Type B pancreatic cell (in vitro differentiated cells): ENCODE measurements around the gene B4GALT2. TPM values are rescaled to one million over a fixed set of nuclear protein-coding genes. Genes with fewer than 3 reads are reported as not detected.
A peak's percentile ranks its signal among the peaks of the same experiment; 100 is the strongest.

Experiments used
- DNase-seq: peaks from one replicate; pipeline ENCODE4 v3.0.0; 2021; ENCODE audit warnings: mixed read lengths; ENCODE audit not compliant: unreplicated experiment; ENCODE audit errors: extremely low spot score
- H3K27ac Mint-ChIP-seq: 2 replicates; pipeline ENCODE4 v1.8.0; 2021; ENCODE audit warnings: mild to moderate bottlenecking, mixed read lengths
- H3K27me3 Mint-ChIP-seq: 2 replicates; pipeline ENCODE4 v1.8.0; 2021; ENCODE audit warnings: mixed read lengths
- H3K36me3 Mint-ChIP-seq: 2 replicates; pipeline ENCODE4 v1.8.0; 2021; ENCODE audit warnings: mixed read lengths
- H3K4me1 Mint-ChIP-seq: one replicate; pipeline ENCODE4 v1.8.0; 2021; ENCODE audit warnings: mixed read lengths; ENCODE audit not compliant: unreplicated experiment
- H3K4me3 Mint-ChIP-seq: 2 replicates; pipeline ENCODE4 v1.8.0; 2021; ENCODE audit warnings: mild to moderate bottlenecking, mixed read lengths
- H3K9me3 Mint-ChIP-seq: 2 replicates; pipeline ENCODE4 v1.8.0; 2021; ENCODE audit warnings: mixed read lengths
- CTCF ChIP-seq: fragments of 200-600 bp; sonication (generic); conservative IDR thresholded peaks from 2 replicates; pipeline ENCODE4 v1.5.0; 2021; ENCODE audit warnings: antibody characterized with exemption, mild to moderate bottlenecking
- total RNA-seq: library from RNA; stranded (reverse); gene quantifications from 2 replicates; pipeline ENCODE4 v1.2.1, GENCODE V29; 2021; ENCODE audit warnings: low replicate concordance

The B4GALT2 gene
- total RNA-seq, 1 donor from 2014 or later = 54.8 TPM

- Mint-ChIP-seq H3K27ac (no peak overlapping the region), H3K36me3 (no peaks in the 10 kb centered on the region), H3K9me3 (no peaks in the 10 kb centered on the region), H3K27me3 (no peaks in the 10 kb centered on the region), H3K4me3 (peak overlapping the region; percentile 91), H3K4me1 (peaks cover 59% of the 10 kb centered on the region)
- TF ChIP-seq CTCF = no peak
- no peak for DNase-seq
Observed at GRCh38 chr1:44033041-44033575, 54.1 kb downstream of the B4GALT2 start.

GRCh38 chr1:44033756-44034155 is 54.7 kb downstream of the B4GALT2 start:
- no peak for TF ChIP-seq CTCF
- no peaks in the 10 kb centered on the region for H3K27me3 Mint-ChIP-seq
- H3K4me1 Mint-ChIP-seq = peaks cover 54% of the 10 kb centered on the region
- H3K27ac Mint-ChIP-seq = no peak overlapping the region
- no peaks in the 10 kb centered on the region for H3K36me3 Mint-ChIP-seq
- no peaks in the 10 kb centered on the region for H3K9me3 Mint-ChIP-seq
- DNase-seq = no peak
- no peak overlapping the region for H3K4me3 Mint-ChIP-seq

- Mint-ChIP-seq H3K27me3 (no peaks in the 10 kb centered on the region), H3K9me3 (no peaks in the 10 kb centered on the region), H3K4me1 (peaks cover 47% of the 10 kb centered on the region), H3K4me3 (no peak overlapping the region), H3K36me3 (no peaks in the 10 kb centered on the region), H3K27ac (no peak overlapping the region)
- no peak for TF ChIP-seq CTCF
- no peak for DNase-seq
Observed at GRCh38 chr1:44034423-44034822, 55.4 kb downstream of the B4GALT2 start.

DNA sequence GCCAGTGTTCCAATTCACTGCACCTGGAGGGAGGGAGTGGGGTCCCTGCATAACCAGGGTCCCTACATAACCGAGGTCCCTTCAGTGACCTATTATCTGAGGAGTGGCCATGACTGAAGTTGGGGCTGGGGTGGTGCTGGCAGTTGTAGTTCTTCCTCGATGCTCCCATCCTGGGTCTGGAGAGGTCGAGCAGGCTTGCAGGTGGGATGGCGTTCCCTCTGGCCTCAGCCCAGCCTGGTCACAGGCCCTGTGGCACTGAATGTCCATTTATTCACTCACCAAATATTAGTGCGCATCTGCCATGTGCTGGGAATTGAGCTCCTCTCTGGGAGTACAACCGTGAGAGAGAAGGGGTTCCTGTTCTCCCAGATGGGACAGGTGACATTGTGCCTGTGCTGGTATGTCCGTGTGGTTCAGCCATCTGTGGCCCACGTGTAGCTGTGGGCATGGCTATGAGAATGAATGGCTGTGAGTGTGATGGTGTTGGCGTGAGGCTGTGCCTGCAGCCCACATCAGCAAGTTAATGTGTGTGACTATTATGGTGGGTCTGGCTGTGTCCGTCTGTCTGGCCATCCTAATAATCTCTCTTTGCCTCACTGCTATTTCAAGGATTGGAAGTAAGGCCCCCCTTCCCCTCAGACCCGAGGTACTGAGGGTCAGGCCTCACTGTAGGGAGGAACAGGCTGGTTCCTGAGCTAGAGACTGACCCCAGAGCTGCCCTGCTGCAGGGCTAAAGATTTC is 56.1 kb downstream of the B4GALT2 start:
- H3K27ac Mint-ChIP-seq = peak overlapping the region; percentile 45
- no peaks in the 10 kb centered on the region for H3K27me3 Mint-ChIP-seq
- no peak for TF ChIP-seq CTCF
- no peaks in the 10 kb centered on the region for H3K9me3 Mint-ChIP-seq
- H3K4me3 Mint-ChIP-seq = no peak overlapping the region
- DNase-seq = no peak
- no peaks in the 10 kb centered on the region for H3K36me3 Mint-ChIP-seq
- H3K4me1 Mint-ChIP-seq = peaks cover 43% of the 10 kb centered on the region

DNA sequence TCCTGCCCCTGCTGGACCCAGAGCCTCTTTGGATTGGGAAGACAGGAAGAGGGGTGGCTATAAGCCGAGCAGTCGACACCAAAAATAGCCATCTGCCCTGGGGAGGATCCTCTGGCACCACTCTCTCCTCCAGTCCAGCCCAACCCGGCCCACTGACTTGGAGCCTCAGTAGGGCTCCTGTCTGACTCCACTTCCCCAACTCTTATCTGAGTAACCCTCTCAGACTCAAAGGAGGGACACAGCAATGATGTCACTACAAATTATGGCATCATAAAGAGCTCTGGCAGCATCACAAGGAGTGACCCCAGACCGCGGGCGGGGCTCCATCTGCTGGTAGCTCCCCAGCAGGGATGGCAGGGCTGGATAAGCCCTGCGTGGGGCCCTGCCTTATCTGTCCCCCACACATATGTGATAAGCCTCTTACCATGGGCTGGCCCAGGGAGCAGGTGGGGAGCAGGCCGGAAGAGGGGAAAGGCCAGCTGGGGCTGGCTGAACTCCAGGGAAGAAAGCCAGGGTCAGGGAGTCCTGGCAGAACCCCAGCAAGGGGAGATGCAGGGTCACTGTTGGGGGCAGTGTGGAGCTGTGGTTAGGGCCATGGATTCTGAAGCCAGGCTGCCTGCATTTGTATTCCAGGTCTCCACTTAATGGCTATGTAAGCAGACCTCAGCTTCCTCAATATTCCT is 56.9 kb downstream of the B4GALT2 start:
- Mint-ChIP-seq H3K9me3 (no peaks in the 10 kb centered on the region), H3K4me1 (peaks cover 43% of the 10 kb centered on the region), H3K27me3 (no peaks in the 10 kb centered on the region), H3K36me3 (no peaks in the 10 kb centered on the region), H3K4me3 (no peak overlapping the region), H3K27ac (peak overlapping the region; percentile 45)
- DNase-seq = no peak
- TF ChIP-seq CTCF = no peak
